ENCODE results near the gene KCND2. TPM values are rescaled to one million over a fixed set of nuclear protein-coding genes. Genes with fewer than 3 reads are reported as not detected.
"Not testable (repeated sequence)": the region's sequence is repeated elsewhere in the genome, so short reads cannot be mapped to it uniquely, and the experiment has no call there.

Gene KCND2
- total RNA-seq = 0.38 TPM
- long read RNA-seq, partial matches to known transcripts = 0 of 1 reads
- long read RNA-seq, other reads (novel, unspliced or antisense) = 1 of 1 reads

DNA sequence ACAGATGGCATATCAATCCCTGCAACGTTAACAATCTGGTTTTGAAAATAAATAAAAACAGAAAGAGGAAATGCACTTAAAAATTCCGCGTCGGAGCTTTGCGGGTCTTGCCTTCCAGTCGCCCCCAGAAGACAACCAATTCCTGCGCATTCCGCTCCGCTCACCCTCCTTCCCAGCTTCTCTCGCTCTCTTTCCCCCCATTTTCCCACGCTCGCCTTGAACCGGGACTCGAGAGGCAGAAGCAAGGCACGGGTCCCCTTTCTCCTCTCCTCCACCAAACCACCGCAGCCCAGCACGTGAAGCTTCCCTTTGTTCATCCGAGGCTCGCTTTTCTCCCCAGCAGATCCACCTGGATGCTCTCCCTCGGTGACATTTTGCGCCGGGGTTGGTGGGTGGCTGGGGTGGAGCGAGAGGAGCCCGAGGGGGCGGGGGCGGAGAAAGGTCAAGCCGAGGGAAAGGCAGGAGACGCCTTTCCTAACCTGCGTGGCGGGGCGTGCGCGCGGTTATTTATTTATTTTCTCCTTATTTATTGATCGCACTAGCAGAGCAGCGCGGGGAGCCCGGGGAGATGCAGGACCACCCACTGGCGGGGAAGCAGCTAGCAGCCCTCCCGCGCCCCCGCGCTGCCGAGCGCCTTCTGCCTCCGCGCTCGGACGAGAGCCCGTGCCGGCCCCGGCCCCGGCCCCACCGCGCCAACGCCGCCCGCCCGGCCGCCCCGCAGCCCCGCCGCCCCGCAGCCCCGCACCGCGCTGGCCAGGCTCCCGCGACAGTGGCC lies at the start of gene KCND2:
KCND2 (plus strand) TSS at position 475 of the 775 bp plus-strand sequence.
- peak in 1 of 2 donors; percentile 24 for ATAC-seq
- intact Hi-C loops (cut with DNase I) = no loop called here

DNA sequence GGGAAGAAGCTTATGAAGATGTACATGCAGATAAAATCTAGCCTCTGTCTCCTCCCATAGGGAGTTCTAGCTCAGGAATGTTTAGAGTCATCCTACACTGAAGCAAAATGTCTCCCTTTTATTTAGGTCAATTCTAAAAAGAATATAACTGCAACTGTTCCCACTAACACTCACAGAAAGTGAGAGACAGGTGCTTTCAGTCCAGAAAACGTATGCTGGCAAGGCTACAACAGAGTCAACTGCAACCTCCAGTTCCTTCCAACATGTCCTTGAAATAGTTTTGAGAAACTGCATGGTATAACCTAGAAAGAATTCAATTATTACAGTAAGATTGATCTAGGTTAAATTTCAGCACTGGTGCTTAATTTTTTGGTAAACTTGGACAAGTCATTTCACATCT lies 46.8 kb upstream of the KCND2 start:
- intact Hi-C loops (cut with DNase I) = no loop called here
- Histone ChIP-seq H3K9me3 (no peaks in the 10 kb centered on the region), H3K27ac (no peak overlapping the region)

More for the DNA sequence above, at the start of gene KCND2:
- TF ChIP-seq, protein P1, sequence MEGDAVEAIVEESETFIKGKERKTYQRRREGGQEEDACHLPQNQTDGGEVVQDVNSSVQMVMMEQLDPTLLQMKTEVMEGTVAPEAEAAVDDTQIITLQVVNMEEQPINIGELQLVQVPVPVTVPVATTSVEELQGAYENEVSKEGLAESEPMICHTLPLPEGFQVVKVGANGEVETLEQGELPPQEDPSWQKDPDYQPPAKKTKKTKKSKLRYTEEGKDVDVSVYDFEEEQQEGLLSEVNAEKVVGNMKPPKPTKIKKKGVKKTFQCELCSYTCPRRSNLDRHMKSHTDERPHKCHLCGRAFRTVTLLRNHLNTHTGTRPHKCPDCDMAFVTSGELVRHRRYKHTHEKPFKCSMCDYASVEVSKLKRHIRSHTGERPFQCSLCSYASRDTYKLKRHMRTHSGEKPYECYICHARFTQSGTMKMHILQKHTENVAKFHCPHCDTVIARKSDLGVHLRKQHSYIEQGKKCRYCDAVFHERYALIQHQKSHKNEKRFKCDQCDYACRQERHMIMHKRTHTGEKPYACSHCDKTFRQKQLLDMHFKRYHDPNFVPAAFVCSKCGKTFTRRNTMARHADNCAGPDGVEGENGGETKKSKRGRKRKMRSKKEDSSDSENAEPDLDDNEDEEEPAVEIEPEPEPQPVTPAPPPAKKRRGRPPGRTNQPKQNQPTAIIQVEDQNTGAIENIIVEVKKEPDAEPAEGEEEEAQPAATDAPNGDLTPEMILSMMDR (IDR thresholded peaks at IDR 0.05) = no peak
- Histone ChIP-seq H3K9me3 (no peaks in the 10 kb centered on the region), H3K27ac (no peak within 1 kb of the TSS), H3K4me1 (peaks cover 8% of the 10 kb centered on the region), H3K4me3 (peak within 1 kb of the TSS; percentile 50), H3K27me3 (ENCODE audit: low read depth) (peaks cover 8% of the 10 kb centered on the region), H3K36me3 (no peaks in the 10 kb centered on the region)
- DNase-seq = no peak

DNA sequence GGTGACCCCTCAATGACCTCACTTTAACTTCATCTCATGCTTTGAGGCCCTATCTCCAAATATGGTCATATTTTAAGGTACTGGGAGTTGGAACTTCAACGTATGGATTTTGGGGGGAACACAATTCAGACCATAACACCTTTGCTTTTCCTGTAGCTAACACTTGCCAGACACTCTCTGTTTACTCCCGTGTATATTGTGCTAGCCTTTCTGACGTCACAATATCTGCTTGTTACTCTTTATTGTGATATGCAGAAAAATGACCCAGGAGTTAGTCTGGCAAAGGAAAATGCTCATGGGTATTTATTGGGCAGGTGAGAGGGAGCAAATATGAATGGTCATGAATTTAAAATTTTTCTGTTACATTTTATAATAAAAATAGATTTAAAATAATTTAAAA lies 45.7 kb upstream of the KCND2 start:
- Histone ChIP-seq H3K27ac (no peak overlapping the region), H3K27me3 (ENCODE audit: low read depth) (no peaks in the 10 kb centered on the region), H3K4me3 (no peak overlapping the region), H3K4me1 (no peaks in the 10 kb centered on the region), H3K36me3 (no peaks in the 10 kb centered on the region), H3K9me3 (no peaks in the 10 kb centered on the region)
- intact Hi-C loops (cut with DNase I) = no loop called here
- ATAC-seq (no peak), DNase-seq (no peak)
- TF ChIP-seq, protein P1 (IDR thresholded peaks at IDR 0.05) = no peak

More for the DNA sequence above, 46.8 kb upstream of the KCND2 start:
- TF ChIP-seq, protein P1 (IDR thresholded peaks at IDR 0.05) = no peak
- DNase-seq = no peak
- Histone ChIP-seq H3K27me3 (ENCODE audit: low read depth) (no peaks in the 10 kb centered on the region), H3K4me1 (no peaks in the 10 kb centered on the region), H3K4me3 (no peak overlapping the region), H3K36me3 (no peaks in the 10 kb centered on the region)
- ATAC-seq = no peak

DNA sequence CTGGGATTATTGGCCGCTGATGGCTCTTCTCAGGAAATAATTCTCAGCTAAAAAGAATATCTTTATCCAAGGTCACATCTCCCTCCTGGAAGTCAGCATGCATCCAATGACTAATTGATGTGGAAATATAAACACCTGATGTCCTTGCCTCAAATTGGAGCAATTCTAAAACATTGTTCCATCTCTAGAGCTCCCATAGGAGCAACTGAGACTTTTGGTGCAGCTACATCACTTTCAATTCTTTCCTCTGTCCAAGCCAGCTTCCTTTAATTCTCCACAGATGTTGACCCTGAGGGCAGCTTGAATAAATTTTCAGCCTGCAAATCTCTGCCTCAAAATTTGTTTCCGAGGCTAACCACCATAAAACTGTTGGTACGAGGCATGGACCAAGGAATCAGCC lies 43.9 kb upstream of the KCND2 start:
- Histone ChIP-seq H3K27ac (no peak overlapping the region), H3K4me3 (no peak overlapping the region), H3K36me3 (no peaks in the 10 kb centered on the region), H3K4me1 (no peaks in the 10 kb centered on the region), H3K27me3 (ENCODE audit: low read depth) (no peaks in the 10 kb centered on the region), H3K9me3 (no peaks in the 10 kb centered on the region)
- intact Hi-C loops (cut with DNase I) = no loop called here
- TF ChIP-seq, protein P1 (IDR thresholded peaks at IDR 0.05) = no peak
- DNase-seq (no peak), ATAC-seq (no peak)

DNA sequence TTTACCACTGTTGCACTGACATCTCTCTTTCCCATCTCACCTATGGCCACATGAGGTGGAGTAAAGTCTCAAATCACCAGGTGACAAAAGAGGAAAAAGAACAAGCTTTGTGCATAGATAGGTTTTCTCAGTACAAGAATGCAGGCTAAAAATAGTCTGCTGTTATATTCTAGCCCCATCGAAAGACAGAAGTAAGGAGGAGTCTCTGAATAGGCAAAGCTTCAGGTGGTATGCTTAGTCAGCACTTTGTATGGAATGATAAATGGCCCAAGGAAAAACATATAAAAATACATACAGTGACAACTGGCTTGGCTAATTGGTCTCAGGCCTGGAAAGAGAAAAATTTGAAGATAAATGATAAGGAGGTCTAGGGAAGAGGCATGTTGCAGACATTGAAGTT lies 39.6 kb upstream of the KCND2 start:
- TF ChIP-seq, protein P1 (IDR thresholded peaks at IDR 0.05) = no peak
- DNase-seq (no peak), ATAC-seq (no peak)
- H3K4me1 ChIP-seq = no peaks in the 10 kb centered on the region
- intact Hi-C loops (cut with DNase I) = no loop called here
- H3K27me3 ChIP-seq (ENCODE audit: low read depth) = no peaks in the 10 kb centered on the region
- no peaks in the 10 kb centered on the region for H3K36me3 ChIP-seq
- H3K9me3 ChIP-seq = no peaks in the 10 kb centered on the region
- no peak overlapping the region for H3K4me3 ChIP-seq
- no peak overlapping the region for H3K27ac ChIP-seq

DNA sequence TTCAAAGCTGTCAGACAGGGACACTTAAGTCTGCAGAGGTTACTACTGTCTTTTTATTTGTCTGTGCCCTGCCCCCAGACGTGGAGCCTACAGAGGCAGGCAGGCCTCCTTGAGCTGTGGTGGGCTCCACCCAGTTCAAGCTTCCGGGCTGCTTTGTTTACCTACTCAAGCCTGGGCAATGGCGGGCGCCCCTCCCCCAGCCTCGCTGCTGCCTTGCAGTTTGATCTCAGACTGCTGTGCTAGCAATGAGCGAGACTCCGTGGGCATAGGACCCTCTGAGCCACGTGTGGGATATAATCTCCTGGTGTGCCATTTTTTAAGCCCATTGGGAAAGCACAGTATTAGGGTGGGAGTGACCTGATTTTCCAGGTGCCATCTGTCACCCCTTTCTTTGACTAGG lies 32.6 kb upstream of the KCND2 start:
- H3K4me1 ChIP-seq; H3K27me3 ChIP-seq (ENCODE audit: low read depth); intact Hi-C loops (cut with DNase I); ATAC-seq; H3K27ac ChIP-seq; H3K9me3 ChIP-seq; DNase-seq; H3K4me3 ChIP-seq; H3K36me3 ChIP-seq: not testable (repeated sequence)
